ENCODE data around the gene SPATA12. TPM values are rescaled to one million over a fixed set of nuclear protein-coding genes. Genes with fewer than 3 reads are reported as not detected.

SPATA12 gene
- total RNA-seq, 1 donor, result not detected

DNA sequence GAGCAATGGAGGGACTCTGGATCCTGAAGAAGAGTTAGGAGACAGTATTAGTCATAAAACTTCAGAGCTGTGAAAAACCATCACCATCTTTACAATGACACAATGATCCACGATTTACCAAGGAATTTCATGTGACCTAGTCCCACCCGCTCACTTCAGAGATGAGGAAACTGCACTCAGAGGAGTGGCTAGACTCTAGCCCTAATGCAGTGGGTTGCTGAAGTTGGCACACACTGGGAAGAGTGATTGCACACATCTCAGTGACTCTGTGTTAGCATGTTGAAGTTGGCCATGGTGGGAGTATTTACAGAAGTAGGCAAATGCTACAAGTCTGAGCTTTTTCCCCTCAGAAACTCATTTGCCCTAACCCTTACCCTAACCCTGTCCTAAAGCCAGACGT is 35.2 kb upstream of the SPATA12 start:
- TF ChIP-seq, protein P1, sequence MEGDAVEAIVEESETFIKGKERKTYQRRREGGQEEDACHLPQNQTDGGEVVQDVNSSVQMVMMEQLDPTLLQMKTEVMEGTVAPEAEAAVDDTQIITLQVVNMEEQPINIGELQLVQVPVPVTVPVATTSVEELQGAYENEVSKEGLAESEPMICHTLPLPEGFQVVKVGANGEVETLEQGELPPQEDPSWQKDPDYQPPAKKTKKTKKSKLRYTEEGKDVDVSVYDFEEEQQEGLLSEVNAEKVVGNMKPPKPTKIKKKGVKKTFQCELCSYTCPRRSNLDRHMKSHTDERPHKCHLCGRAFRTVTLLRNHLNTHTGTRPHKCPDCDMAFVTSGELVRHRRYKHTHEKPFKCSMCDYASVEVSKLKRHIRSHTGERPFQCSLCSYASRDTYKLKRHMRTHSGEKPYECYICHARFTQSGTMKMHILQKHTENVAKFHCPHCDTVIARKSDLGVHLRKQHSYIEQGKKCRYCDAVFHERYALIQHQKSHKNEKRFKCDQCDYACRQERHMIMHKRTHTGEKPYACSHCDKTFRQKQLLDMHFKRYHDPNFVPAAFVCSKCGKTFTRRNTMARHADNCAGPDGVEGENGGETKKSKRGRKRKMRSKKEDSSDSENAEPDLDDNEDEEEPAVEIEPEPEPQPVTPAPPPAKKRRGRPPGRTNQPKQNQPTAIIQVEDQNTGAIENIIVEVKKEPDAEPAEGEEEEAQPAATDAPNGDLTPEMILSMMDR (IDR thresholded peaks at IDR 0.05; ENCODE audit: extremely low read depth, low read depth, low read length), result no peak
- Histone ChIP-seq H3K4me1 (ENCODE audit: insufficient read depth, low read length) (no peaks in the 10 kb centered on the region), H3K36me3 (ENCODE audit: insufficient read depth, low read length) (no peaks in the 10 kb centered on the region), H3K27me3 (ENCODE audit: insufficient read depth, low read length) (no peaks in the 10 kb centered on the region), H2AFZ (ENCODE audit: low read length) (no peak overlapping the region), H3K27ac (ENCODE audit: low read depth, low read length) (no peak overlapping the region), H4K20me1 (ENCODE audit: insufficient read depth, low read length) (no peaks in the 10 kb centered on the region), H3K4me3 (ENCODE audit: insufficient read depth, low read length) (no peak overlapping the region), H3K4me2 (ENCODE audit: insufficient read depth, low read length) (no peak overlapping the region), H3K79me2 (ENCODE audit: insufficient read depth, low read length) (no peaks in the 10 kb centered on the region), H3K9me3 (ENCODE audit: low read depth, low read length) (no peaks in the 10 kb centered on the region)
- DNase-seq (ENCODE audit: insufficient read length, low spot score, missing footprints), result no peak

- no peaks in the 10 kb centered on the region for H3K27me3 ChIP-seq (ENCODE audit: insufficient read depth, low read length)
- no peaks in the 10 kb centered on the region for H3K36me3 ChIP-seq (ENCODE audit: insufficient read depth, low read length)
- no peak overlapping the region for H3K4me2 ChIP-seq (ENCODE audit: insufficient read depth, low read length)
- H2AFZ ChIP-seq (ENCODE audit: low read length), result no peak overlapping the region
- H3K4me1 ChIP-seq (ENCODE audit: insufficient read depth, low read length), result no peaks in the 10 kb centered on the region
- no peak for DNase-seq (ENCODE audit: insufficient read length, low spot score, missing footprints)
- no peaks in the 10 kb centered on the region for H4K20me1 ChIP-seq (ENCODE audit: insufficient read depth, low read length)
- no peaks in the 10 kb centered on the region for H3K9me3 ChIP-seq (ENCODE audit: low read depth, low read length)
- TF ChIP-seq, protein P1 (IDR thresholded peaks at IDR 0.05; ENCODE audit: extremely low read depth, low read depth, low read length), result no peak
- no peak overlapping the region for H3K27ac ChIP-seq (ENCODE audit: low read depth, low read length)
- H3K4me3 ChIP-seq (ENCODE audit: insufficient read depth, low read length), result no peak overlapping the region
- H3K79me2 ChIP-seq (ENCODE audit: insufficient read depth, low read length), result no peaks in the 10 kb centered on the region
Measured at GRCh38 chr3:57026944-57027343, 33.5 kb upstream of the SPATA12 start.

DNA sequence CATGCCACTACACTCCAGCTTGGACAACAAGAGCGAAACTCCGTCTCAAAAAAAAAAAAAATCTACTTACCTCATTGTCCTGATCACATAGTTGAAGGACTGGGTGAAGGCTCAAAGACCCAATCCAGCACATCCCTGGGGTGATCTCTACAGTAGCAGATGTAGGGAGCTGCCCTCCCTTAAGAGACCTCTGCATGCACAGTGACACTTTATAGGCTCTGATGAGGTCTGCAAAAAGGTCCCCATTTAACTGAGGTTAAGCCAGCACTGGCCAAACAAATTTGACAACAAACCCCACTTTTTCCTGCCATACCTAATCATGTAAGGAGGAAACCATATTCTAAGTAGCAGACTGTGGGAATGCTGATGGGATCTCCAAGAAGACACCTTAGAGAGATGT is 31.1 kb upstream of the SPATA12 start:
- Histone ChIP-seq H3K27me3 (ENCODE audit: insufficient read depth, low read length) (no peaks in the 10 kb centered on the region), H3K79me2 (ENCODE audit: insufficient read depth, low read length) (no peaks in the 10 kb centered on the region), H3K4me1 (ENCODE audit: insufficient read depth, low read length) (no peaks in the 10 kb centered on the region), H3K27ac (ENCODE audit: low read depth, low read length) (no peak overlapping the region), H3K4me2 (ENCODE audit: insufficient read depth, low read length) (no peak overlapping the region), H2AFZ (ENCODE audit: low read length) (no peak overlapping the region), H3K4me3 (ENCODE audit: insufficient read depth, low read length) (no peak overlapping the region), H4K20me1 (ENCODE audit: insufficient read depth, low read length) (no peaks in the 10 kb centered on the region), H3K36me3 (ENCODE audit: insufficient read depth, low read length) (no peaks in the 10 kb centered on the region), H3K9me3 (ENCODE audit: low read depth, low read length) (no peaks in the 10 kb centered on the region)
- no peak for DNase-seq (ENCODE audit: insufficient read length, low spot score, missing footprints)
- TF ChIP-seq, protein P1 (IDR thresholded peaks at IDR 0.05; ENCODE audit: extremely low read depth, low read depth, low read length), result no peak

DNA sequence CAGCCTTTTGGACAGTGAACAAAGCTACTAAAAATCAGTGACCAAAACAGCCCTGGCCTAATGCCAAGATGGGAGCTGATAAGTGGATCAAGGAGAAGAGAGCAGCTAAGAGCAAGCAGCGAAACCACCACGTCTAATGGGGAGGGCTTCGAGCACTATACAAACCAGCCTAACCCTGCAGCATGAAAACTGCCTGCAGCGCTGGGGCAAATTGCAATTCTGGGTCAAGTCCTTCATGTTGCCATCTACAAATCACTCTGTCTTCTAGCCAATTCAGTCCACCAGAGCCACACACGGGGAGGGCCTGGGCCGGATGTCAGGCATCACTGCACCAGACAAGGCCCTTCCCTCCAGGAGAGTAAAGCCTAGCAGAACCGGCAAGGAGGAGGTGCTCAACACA is 30.5 kb upstream of the SPATA12 start:
- no peaks in the 10 kb centered on the region for H3K36me3 ChIP-seq (ENCODE audit: insufficient read depth, low read length)
- no peaks in the 10 kb centered on the region for H3K27me3 ChIP-seq (ENCODE audit: insufficient read depth, low read length)
- no peak overlapping the region for H2AFZ ChIP-seq (ENCODE audit: low read length)
- no peaks in the 10 kb centered on the region for H3K79me2 ChIP-seq (ENCODE audit: insufficient read depth, low read length)
- no peaks in the 10 kb centered on the region for H3K4me1 ChIP-seq (ENCODE audit: insufficient read depth, low read length)
- TF ChIP-seq, protein P1 (IDR thresholded peaks at IDR 0.05; ENCODE audit: extremely low read depth, low read depth, low read length), result no peak
- H3K4me2 ChIP-seq (ENCODE audit: insufficient read depth, low read length), result no peak overlapping the region
- H3K27ac ChIP-seq (ENCODE audit: low read depth, low read length), result no peak overlapping the region
- H4K20me1 ChIP-seq (ENCODE audit: insufficient read depth, low read length), result no peaks in the 10 kb centered on the region
- no peak overlapping the region for H3K4me3 ChIP-seq (ENCODE audit: insufficient read depth, low read length)
- no peaks in the 10 kb centered on the region for H3K9me3 ChIP-seq (ENCODE audit: low read depth, low read length)
- DNase-seq (ENCODE audit: insufficient read length, low spot score, missing footprints), result no peak

Measured in osteoblast (primary cell).